H1 (cell line): ENCODE data around the gene NELL1. TPM values are rescaled to one million over a fixed set of nuclear protein-coding genes. Genes with fewer than 3 reads are reported as not detected.

Experiments used
- ASH2L ChIP-seq: fragments of 200-600, 300-600 bp; sonication (generic); IDR thresholded peaks from one replicate; pipeline ENCODE4 v1.7.1; 2017; ENCODE audit warnings: low read length
- EP300 ChIP-seq, 2 experiments: IDR thresholded peaks; 1 replicate in 1 of 2; 2 replicates in 1 of 2; pipeline ENCODE4 v1.6.1; 2011 to 2012; ENCODE audit warnings: low read depth in 2 of 2, low read length in 2 of 2, mild to moderate bottlenecking in 2 of 2, borderline replicate concordance in 1 of 2, inconsistent platforms in 1 of 2, moderate library complexity in 1 of 2
- HDAC2 ChIP-seq, 2 experiments: fragments of 300-600 bp in 1 of 2; sonication (generic) in 1 of 2; IDR thresholded peaks; 2 replicates each; pipeline ENCODE4 v1.6.1; 2011 to 2012; ENCODE audit warnings: low read depth in 2 of 2, low read length in 2 of 2, mild to moderate bottlenecking in 2 of 2, moderate library complexity in 2 of 2, borderline replicate concordance in 1 of 2, inconsistent platforms in 1 of 2
- JUN ChIP-seq: IDR thresholded peaks from 2 replicates; pipeline ENCODE4 v1.6.1; 2011; ENCODE audit warnings: low read depth, mild to moderate bottlenecking, improper control_type of control experiment, low read length
- SP1 ChIP-seq: IDR thresholded peaks from 2 replicates; pipeline ENCODE4 v1.6.1; 2011; ENCODE audit warnings: low read depth, low read length
- TBP ChIP-seq: IDR thresholded peaks from 2 replicates; pipeline ENCODE4 v1.6.1; 2011; ENCODE audit warnings: low read depth, low read length, improper control_type of control experiment
- ZNF274 ChIP-seq: IDR thresholded peaks from 2 replicates; pipeline ENCODE4 v1.7.0; 2012; ENCODE audit warnings: low read length, borderline replicate concordance; ENCODE audit errors: extremely low read depth
- polyA plus RNA-seq, 7 experiments: library from polyadenylated mRNA; depleted of rRNA in 3 of 7; stranded (reverse) in 5 of 7; unstranded in 2 of 7; fragments of >200 nt in 5 of 7; fragments of 200-250 nt in 2 of 7; gene quantifications; 1 replicate in 5 of 7; 2 replicates in 1 of 7; 4 replicates in 1 of 7; pipeline versions ENCODE4 v1.2.1 to v1.2.3, GENCODE V29; 2011 to 2013; ENCODE audit warnings: missing spikeins in 2 of 7, mixed read lengths in 2 of 7
- total RNA-seq: library from RNA; stranded (reverse); fragmentation: NEBNext Ultra II Directional; extraction: Animal tissue kit (Norgen Biotek cat#: 25700); gene quantifications from 2 replicates; pipeline ENCODE4 v1.2.1, GENCODE V29; 2021

The NELL1 gene
- total and polyA plus RNA-seq, 2 of the 8 experiments (the other 6 are each of a cell fraction or from before 2014, with no cell fraction given), result 0.21 TPM; not detected in 1

GRCh38 chr11:21614961-21615360 is 945.6 kb downstream of the NELL1 start (continued):
- TF ChIP-seq ZNF274 (no peak), ASH2L (no peak), SP1 (no peak), HDAC2 (IDR thresholded peaks at IDR 0.05; ENCODE audit: borderline replicate concordance in 1 of 2, low read depth in 2 of 2, low read length in 2 of 2) (no peak), EP300 (IDR thresholded peaks at IDR 0.05; ENCODE audit: borderline replicate concordance in 1 of 2, low read depth in 2 of 2, low read length in 2 of 2) (no peak), TBP (no peak), JUN (no peak)
